Measurements from ENCODE around the gene CIZ1. TPM values are rescaled to one million over a fixed set of nuclear protein-coding genes. Genes with fewer than 3 reads are reported as not detected.

The CIZ1 gene
- total RNA-seq, 1 experiment from 2014 or later: 104 TPM

- no peak overlapping the region for H3K4me2 ChIP-seq (ENCODE audit: insufficient read depth, insufficient read length, low read length)
- no peaks in the 10 kb centered on the region for H3K79me2 ChIP-seq (ENCODE audit: insufficient read depth, low read length)
- no peak overlapping the region for H3K14ac ChIP-seq (ENCODE audit: insufficient read depth, low read length)
- peaks cover 17% of the 10 kb centered on the region in 2 experiments for H3K4me1 Mint-ChIP-seq
- no peaks in the 10 kb centered on the region for H3K4me1 ChIP-seq (ENCODE audit: insufficient read depth, low read length)
- no peaks in the 10 kb centered on the region for H4K20me1 ChIP-seq (ENCODE audit: control insufficient read depth, insufficient read depth, insufficient read length)
- no peak overlapping the region for H3K9ac ChIP-seq (ENCODE audit: extremely low read depth, insufficient read length, low read length)
- no peak overlapping the region for H3K27ac ChIP-seq (ENCODE audit: insufficient read length, low read depth, low read length)
- no peaks in the 10 kb centered on the region for H3K27me3 ChIP-seq (ENCODE audit: insufficient read depth, low read length)
- H3K23ac ChIP-seq (ENCODE audit: insufficient read length, low read depth, low read length): no peak overlapping the region
- H2BK15ac ChIP-seq (ENCODE audit: low read depth, low read length): no peak overlapping the region
- H3K4ac ChIP-seq (ENCODE audit: low read depth, low read length): no peak overlapping the region
- H3K36me3 Mint-ChIP-seq (ENCODE audit: insufficient read depth in 1 of 3, low read depth in 3 of 3): peaks cover 17 to 43% (median 35%) of the 10 kb centered on the region in 3 experiments
- no peaks in the 10 kb centered on the region for H3K79me1 ChIP-seq (ENCODE audit: insufficient read depth, low read depth, low read length, poor library complexity, severe bottlenecking)
- H3K27ac Mint-ChIP-seq: no peak overlapping the region
- no peak overlapping the region for H2BK5ac ChIP-seq (ENCODE audit: insufficient read length, low read length)
- no peak for DNase-seq
- no peak overlapping the region for H2BK20ac ChIP-seq (ENCODE audit: low read depth, low read length, poor library complexity, severe bottlenecking)
- no CpG with 5 or more reads among the region's 29 CpGs for WGBS (ENCODE audit: extremely low coverage, insufficient read length, low lambda C conversion rate)
- H3K9me3 ChIP-seq (ENCODE audit: control insufficient read depth, low read depth, low read length): no peaks in the 10 kb centered on the region
- H4K8ac ChIP-seq (replicated peaks; ENCODE audit: insufficient read length, low read depth, low read length): no peak overlapping the region
- no peak overlapping the region for H2AFZ ChIP-seq (ENCODE audit: low read length)
- H2BK120ac ChIP-seq (ENCODE audit: low read depth, low read length, poor library complexity, severe bottlenecking): no peak overlapping the region
- no peak overlapping the region for H3K4me3 Mint-ChIP-seq
- H3K27me3 Mint-ChIP-seq (ENCODE audit: low read depth): no peaks in the 10 kb centered on the region
- H2AK5ac ChIP-seq (ENCODE audit: insufficient read length, low read length): no peak overlapping the region
- H4K91ac ChIP-seq (ENCODE audit: insufficient read length, low read depth, low read length): no peak overlapping the region
- no peak overlapping the region for H3K56ac ChIP-seq (ENCODE audit: insufficient read length, low read depth, low read length)
- no peak overlapping the region for H2BK12ac ChIP-seq (ENCODE audit: insufficient read length, low read depth, low read length)
- no peak overlapping the region for H3T11ph ChIP-seq (ENCODE audit: low read length)
- H3K9me3 Mint-ChIP-seq: no peaks in the 10 kb centered on the region
- no peak for TF ChIP-seq CTCF (conservative IDR thresholded peaks at IDR 0.05)
- H3K18ac ChIP-seq (ENCODE audit: insufficient read length, low read depth, low read length): no peak overlapping the region
- H4K5ac ChIP-seq (ENCODE audit: insufficient read length, low read depth, low read length): no peak overlapping the region
- no peaks in the 10 kb centered on the region for H3K23me2 ChIP-seq (ENCODE audit: insufficient read length, low read depth, low read length, poor library complexity, severe bottlenecking)
Observed at GRCh38 chr9:128120741-128121465, 70.5 kb downstream of the CIZ1 start.

Data from H9 (cell line).